ENCODE data around the gene LVRN. TPM values are rescaled to one million over a fixed set of nuclear protein-coding genes. Genes with fewer than 3 reads are reported as not detected.

LVRN gene
- total and polyA plus RNA-seq, 8 donors, result 0.08 to 0.61 (median 0.28) TPM; not detected in 1

DNA sequence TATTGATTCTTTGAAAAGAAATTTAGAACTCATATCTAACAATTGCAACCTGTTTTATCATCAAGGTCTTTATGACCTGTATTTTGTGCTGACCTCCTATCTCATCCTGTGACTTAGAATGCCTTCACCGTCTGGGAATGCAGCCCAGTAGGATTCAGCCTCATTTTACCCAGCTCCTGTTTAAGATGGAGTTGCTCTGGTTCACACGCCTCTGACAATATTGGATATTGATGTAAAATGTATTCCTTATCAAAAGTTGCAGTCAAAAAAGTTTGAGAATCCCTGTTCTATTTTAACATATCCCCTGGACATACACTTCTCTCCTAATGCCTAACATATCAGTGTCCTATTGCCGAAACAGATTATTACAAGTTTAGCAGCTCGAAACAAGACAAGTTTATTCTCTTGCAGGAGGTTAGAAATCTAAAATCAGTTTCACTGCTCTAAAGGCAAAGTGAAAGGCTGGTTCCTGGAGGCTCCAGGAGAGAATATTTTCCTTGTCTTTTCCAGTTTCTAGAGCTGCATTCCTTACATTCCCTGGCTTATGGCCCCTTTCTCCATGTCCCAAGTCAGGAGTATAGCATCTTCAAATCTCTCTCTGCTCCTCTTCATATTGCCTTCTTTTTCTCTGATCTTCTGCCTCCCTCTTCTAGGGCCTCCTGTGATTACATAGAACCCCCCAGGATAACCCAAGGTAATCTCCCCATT lies 31.5 kb upstream of the LVRN start:
- TF ChIP-seq, protein P1, sequence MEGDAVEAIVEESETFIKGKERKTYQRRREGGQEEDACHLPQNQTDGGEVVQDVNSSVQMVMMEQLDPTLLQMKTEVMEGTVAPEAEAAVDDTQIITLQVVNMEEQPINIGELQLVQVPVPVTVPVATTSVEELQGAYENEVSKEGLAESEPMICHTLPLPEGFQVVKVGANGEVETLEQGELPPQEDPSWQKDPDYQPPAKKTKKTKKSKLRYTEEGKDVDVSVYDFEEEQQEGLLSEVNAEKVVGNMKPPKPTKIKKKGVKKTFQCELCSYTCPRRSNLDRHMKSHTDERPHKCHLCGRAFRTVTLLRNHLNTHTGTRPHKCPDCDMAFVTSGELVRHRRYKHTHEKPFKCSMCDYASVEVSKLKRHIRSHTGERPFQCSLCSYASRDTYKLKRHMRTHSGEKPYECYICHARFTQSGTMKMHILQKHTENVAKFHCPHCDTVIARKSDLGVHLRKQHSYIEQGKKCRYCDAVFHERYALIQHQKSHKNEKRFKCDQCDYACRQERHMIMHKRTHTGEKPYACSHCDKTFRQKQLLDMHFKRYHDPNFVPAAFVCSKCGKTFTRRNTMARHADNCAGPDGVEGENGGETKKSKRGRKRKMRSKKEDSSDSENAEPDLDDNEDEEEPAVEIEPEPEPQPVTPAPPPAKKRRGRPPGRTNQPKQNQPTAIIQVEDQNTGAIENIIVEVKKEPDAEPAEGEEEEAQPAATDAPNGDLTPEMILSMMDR (IDR thresholded peaks at IDR 0.05), result no peak
- Histone ChIP-seq H3K27ac (no peak overlapping the region), H3K27me3 (no peaks in the 10 kb centered on the region), H3K9me3 (no peaks in the 10 kb centered on the region), H3K4me3 (no peak overlapping the region), H3K4me1 (no peaks in the 10 kb centered on the region), H3K36me3 (no peaks in the 10 kb centered on the region)
- intact Hi-C loops (cut with DNase I), result no loop called here
- ATAC-seq (no peak), FAIRE-seq (no peak), DNase-seq (no peak)
- WGBS, 2 donors, result 89 to 90% methylated on average over 4 of the region's 4 CpGs

DNA sequence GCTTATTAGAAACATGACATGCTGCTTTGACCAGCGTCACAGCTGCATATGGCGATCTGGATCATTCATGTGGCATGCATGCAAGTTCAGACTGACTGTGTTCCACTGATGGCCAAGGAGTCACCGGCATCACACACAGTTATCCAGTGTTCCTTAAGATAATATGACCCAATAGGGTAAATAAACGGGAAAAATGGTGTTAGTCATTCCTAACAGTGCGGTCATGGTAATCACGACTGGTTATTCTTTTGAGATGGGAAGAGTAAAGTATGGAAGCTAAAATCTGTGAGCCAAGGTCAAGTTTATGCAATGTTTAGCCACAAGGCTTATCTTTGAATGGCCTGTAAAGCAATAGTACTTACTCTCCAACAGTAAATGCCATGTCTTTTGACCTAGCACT lies 29.3 kb upstream of the LVRN start:
- Histone ChIP-seq H3K36me3 (no peaks in the 10 kb centered on the region), H3K4me3 (no peak overlapping the region), H3K9me3 (no peaks in the 10 kb centered on the region), H3K27me3 (no peaks in the 10 kb centered on the region), H3K4me1 (no peaks in the 10 kb centered on the region), H3K27ac (no peak overlapping the region)
- ATAC-seq (no peak), DNase-seq (no peak), FAIRE-seq (no peak)
- TF ChIP-seq, protein P1 (IDR thresholded peaks at IDR 0.05), result no peak
- intact Hi-C loops (cut with DNase I), result no loop called here
- WGBS, 2 donors, result 83 to 90% methylated on average over 6 of the region's 6 CpGs

DNA sequence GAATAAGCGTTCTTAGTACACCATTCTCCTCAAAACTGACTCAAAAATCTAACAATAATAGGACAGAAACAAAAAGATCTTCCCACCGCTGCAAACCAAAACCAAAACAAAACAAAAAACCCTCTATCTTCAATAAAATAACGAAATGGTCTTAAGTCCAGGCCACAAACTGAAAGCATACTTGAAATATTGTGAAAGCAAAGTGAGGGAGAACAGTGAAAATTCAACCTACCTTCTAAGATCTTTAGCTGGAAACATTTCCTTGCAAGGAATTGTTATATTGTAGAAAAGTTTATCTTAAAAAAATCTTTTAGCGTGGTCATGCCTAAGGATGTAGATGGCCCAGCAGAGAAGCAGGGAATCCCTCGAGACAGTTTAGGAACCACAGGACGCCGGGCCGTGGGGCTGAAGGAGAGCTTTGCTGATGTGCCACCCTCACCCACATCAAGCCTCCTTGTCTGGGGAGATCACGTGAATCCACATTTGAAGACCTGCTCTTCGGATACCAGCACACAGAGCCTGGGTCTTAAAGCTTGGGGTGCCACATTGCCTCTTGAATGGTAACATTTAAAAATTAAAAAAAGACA lies 27.8 kb upstream of the LVRN start:
- H3K9me3 ChIP-seq, result no peaks in the 10 kb centered on the region
- H3K27me3 ChIP-seq, result no peaks in the 10 kb centered on the region
- FAIRE-seq (no peak), ATAC-seq (no peak), DNase-seq (no peak)
- no peak overlapping the region for H3K27ac ChIP-seq
- TF ChIP-seq, protein P1 (IDR thresholded peaks at IDR 0.05), result no peak
- no peaks in the 10 kb centered on the region for H3K36me3 ChIP-seq
- 85 to 91% methylated on average over 10 of the region's 10 CpGs for WGBS, 2 donors
- H3K4me1 ChIP-seq, result no peaks in the 10 kb centered on the region
- intact Hi-C loops (cut with DNase I), result no loop called here
- no peak overlapping the region for H3K4me3 ChIP-seq

DNA sequence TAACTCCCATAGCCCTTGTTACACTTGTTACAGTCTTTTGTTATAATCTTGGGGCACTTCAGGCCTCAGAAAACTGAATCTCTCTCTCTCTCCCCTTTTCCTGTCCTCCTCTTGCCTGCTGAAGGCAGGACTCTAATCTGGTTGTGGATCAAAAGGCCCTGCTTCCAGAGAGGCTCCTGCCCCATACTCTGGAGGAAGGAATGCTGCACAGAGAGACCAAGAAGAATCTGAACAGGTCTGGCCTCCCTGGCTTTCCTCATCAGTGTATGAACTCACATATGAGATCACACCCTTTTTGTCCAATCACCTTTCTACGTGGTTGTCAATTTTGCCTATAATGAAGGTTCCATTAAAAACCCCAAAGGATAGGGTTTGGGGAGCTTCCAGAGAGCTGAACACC lies 26.2 kb upstream of the LVRN start:
- no peak for ATAC-seq
- Histone ChIP-seq H3K27me3 (no peaks in the 10 kb centered on the region), H3K4me1 (no peaks in the 10 kb centered on the region), H3K27ac (no peak overlapping the region), H3K36me3 (no peaks in the 10 kb centered on the region), H3K4me3 (no peak overlapping the region), H3K9me3 (no peaks in the 10 kb centered on the region)
- no peak for FAIRE-seq
- DNase-seq, result no peak
- TF ChIP-seq, protein P1 (IDR thresholded peaks at IDR 0.05), result no peak
- 76 to 86% methylated on average over 1 of the region's 1 CpG for WGBS, 2 donors
- intact Hi-C loops (cut with DNase I), result no loop called here

DNA sequence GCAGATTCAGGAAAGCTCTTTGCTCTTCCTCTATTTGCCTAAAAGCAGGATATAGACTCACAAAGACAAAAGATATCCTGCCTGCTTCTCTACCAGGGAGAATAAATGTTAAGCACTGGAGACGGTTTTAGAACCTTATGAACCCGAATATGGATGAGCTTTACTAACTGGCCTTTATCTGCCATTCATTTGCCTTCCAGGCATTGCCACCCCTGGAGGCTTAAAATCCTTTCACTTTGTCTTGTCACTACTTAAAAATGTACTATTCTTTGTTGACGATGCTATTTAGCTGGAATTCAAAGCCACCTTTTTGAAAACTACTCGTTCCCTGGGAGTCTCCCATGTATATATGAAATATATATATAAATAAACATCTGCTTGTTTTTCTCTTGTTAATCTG lies 23.2 kb upstream of the LVRN start:
- intact Hi-C loops (cut with DNase I), result no loop called here
- TF ChIP-seq, protein P1 (IDR thresholded peaks at IDR 0.05), result no peak
- 58 to 63% methylated on average over 4 of the region's 4 CpGs for WGBS, 2 donors
- ATAC-seq (no peak), DNase-seq (no peak), FAIRE-seq (no peak)
- Histone ChIP-seq H3K4me1 (no peaks in the 10 kb centered on the region), H3K4me3 (no peak overlapping the region), H3K27ac (no peak overlapping the region), H3K9me3 (no peaks in the 10 kb centered on the region), H3K27me3 (no peaks in the 10 kb centered on the region), H3K36me3 (no peaks in the 10 kb centered on the region)
